ENCODE data around the gene MALAT1. TPM values are rescaled to one million over a fixed set of nuclear protein-coding genes. Genes with fewer than 3 reads are reported as not detected.

MALAT1 gene
- total and polyA plus RNA-seq, 2 of the 13 experiments (the other 11 are each of a cell fraction or from before 2014, with no cell fraction given): 143 to 1,237 TPM

- peaks cover 8% of the 10 kb centered on the region for H3K79me2 ChIP-seq (ENCODE audit: insufficient read depth, low read length)
- 89% methylated on average over 4 of the region's 4 CpGs for WGBS (ENCODE audit: low lambda C conversion rate)
- H3K9ac ChIP-seq (ENCODE audit: insufficient read depth, low read depth, low read length): no peak overlapping the region
- TF ChIP-seq, protein P1, sequence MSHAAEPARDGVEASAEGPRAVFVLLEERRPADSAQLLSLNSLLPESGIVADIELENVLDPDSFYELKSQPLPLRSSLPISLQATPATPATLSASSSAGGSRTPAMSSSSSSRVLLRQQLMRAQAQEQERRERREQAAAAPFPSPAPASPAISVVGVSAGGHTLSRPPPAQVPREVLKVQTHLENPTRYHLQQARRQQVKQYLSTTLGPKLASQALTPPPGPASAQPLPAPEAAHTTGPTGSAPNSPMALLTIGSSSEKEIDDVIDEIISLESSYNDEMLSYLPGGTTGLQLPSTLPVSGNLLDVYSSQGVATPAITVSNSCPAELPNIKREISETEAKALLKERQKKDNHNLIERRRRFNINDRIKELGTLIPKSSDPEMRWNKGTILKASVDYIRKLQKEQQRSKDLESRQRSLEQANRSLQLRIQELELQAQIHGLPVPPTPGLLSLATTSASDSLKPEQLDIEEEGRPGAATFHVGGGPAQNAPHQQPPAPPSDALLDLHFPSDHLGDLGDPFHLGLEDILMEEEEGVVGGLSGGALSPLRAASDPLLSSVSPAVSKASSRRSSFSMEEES (CRISPR knock-in tag; IDR thresholded peaks at IDR 0.05): no peak
- TF ChIP-seq ARID5B (CRISPR knock-in tag; IDR thresholded peaks at IDR 0.05) (no peak), ZBTB2 (CRISPR knock-in tag; IDR thresholded peaks at IDR 0.05; ENCODE audit: low read depth) (no peak), HES4 (CRISPR knock-in tag; IDR thresholded peaks at IDR 0.05; ENCODE audit: borderline replicate concordance) (no peak), ZNF17 (CRISPR knock-in tag; IDR thresholded peaks at IDR 0.05) (no peak), EZH2 (conservative IDR thresholded peaks at IDR 0.05; ENCODE audit: low read depth, low read length) (no peak), YEATS4 (CRISPR knock-in tag; IDR thresholded peaks at IDR 0.05; ENCODE audit: borderline replicate concordance) (no peak), ZMYM3 (CRISPR knock-in tag; IDR thresholded peaks at IDR 0.05) (no peak), ZNF883 (CRISPR knock-in tag; IDR thresholded peaks at IDR 0.05; ENCODE audit: not compliant biosample characterization) (no peak), SRF (IDR thresholded peaks at IDR 0.05; ENCODE audit: low read depth, low read length) (no peak), RBFOX2 (IDR thresholded peaks at IDR 0.05; ENCODE audit: low read depth, low read length) (no peak), ZNF138 (CRISPR knock-in tag; IDR thresholded peaks at IDR 0.05; ENCODE audit: low read depth) (no peak), ZNF660 (CRISPR knock-in tag; IDR thresholded peaks at IDR 0.05; ENCODE audit: borderline replicate concordance, low read depth) (no peak), HMGA1 (CRISPR knock-in tag; conservative IDR thresholded peaks at IDR 0.05) (no peak)
- TF ChIP-seq, protein P2, sequence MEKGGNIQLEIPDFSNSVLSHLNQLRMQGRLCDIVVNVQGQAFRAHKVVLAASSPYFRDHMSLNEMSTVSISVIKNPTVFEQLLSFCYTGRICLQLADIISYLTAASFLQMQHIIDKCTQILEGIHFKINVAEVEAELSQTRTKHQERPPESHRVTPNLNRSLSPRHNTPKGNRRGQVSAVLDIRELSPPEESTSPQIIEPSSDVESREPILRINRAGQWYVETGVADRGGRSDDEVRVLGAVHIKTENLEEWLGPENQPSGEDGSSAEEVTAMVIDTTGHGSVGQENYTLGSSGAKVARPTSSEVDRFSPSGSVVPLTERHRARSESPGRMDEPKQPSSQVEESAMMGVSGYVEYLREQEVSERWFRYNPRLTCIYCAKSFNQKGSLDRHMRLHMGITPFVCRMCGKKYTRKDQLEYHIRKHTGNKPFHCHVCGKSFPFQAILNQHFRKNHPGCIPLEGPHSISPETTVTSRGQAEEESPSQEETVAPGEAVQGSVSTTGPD (CRISPR knock-in tag; IDR thresholded peaks at IDR 0.05): no peak
These were observed 56.1 kb downstream of the MALAT1 start for GRCh38 chr11:65554842-65555430.

More at GRCh38 chr11:65554842-65555430, 56.1 kb downstream of the MALAT1 start:
- H4K20me1 ChIP-seq (ENCODE audit: insufficient read depth, low read length): peaks cover 10% of the 10 kb centered on the region; the same call in 1 of the 2 replicates
- ChIA-PET CTCF (ENCODE audit: low intra/inter-chr PET ratio, low total read pairs) (no interaction called here), POLR2A (interaction anchor here (0.8 kb wide), 1 partner anchor 30 kb away, joined by 4 read pairs; the partner anchor contains the start of gene SCYL1)
- H3K9me3 ChIP-seq (ENCODE audit: low read length): no peaks in the 10 kb centered on the region
- H3K27me3 ChIP-seq (ENCODE audit: control insufficient read depth in 1 of 2, insufficient read depth in 2 of 2, low read length in 2 of 2): no peaks in the 10 kb centered on the region
- H3K4me1 ChIP-seq (ENCODE audit: insufficient read depth, low read length): peaks cover 71% of the 10 kb centered on the region
- no peak overlapping the region for H3K27ac ChIP-seq (ENCODE audit: extremely low read length, insufficient read depth, low read length)
- no peak for FAIRE-seq
- no peak for DNase-seq (ENCODE audit: low spot score)
- no peak for ATAC-seq
- no peak overlapping the region for H2AFZ ChIP-seq (ENCODE audit: low read length)
- intact Hi-C loops (cut with micrococcal nuclease; ENCODE audit: unreplicated experiment) (no loop called here), in situ Hi-C loops (cut with HindIII; ENCODE audit: extremely low pct_ligation_motif_present, low pct_unique_long_range_greater_than_20kb) (loop anchor here (10.0 kb wide), 1 partner anchor 300 kb away; the partner anchor contains the start of gene CFL1)
- 0 out of 2 replicates have a peak overlapping the region, but pooled peaks have one; percentile 94 for H3K4me2 ChIP-seq (ENCODE audit: low read depth, low read length)
- BruUV-seq (replicated peaks): no TSS peak
- no peak overlapping the region; a peak in 1 of 6 replicates for H3K4me3 ChIP-seq (replicated peaks in 1 of 3; ENCODE audit: insufficient read depth in 1 of 3, low read depth in 2 of 3, low read length in 3 of 3)
- no peaks in the 10 kb centered on the region; a peak in 1 of 5 replicates for H3K36me3 ChIP-seq (replicated peaks in 1 of 2; ENCODE audit: control insufficient read depth in 1 of 2, insufficient read depth in 2 of 2, low read length in 2 of 2)

All from HepG2 (cell line).